Liver (tissue), 9 donors: ENCODE measurements around the gene SPEG. TPM values are rescaled to one million over a fixed set of nuclear protein-coding genes. Genes with fewer than 3 reads are reported as not detected.

ENCODE experiments used
- DNase-seq: peaks from one replicate; pipeline ENCODE4 v3.0.0-alpha.2; 2017; ENCODE audit warnings: low spot score
- H3K27ac ChIP-seq, 2 donors: one replicate each; pipeline ENCODE4 v1.7.0; 2013; ENCODE audit warnings: inconsistent platforms in 2 of 2, low read length in 2 of 2, control low read depth in 1 of 2, low read depth in 1 of 2, mild to moderate bottlenecking in 1 of 2
- H3K27me3 ChIP-seq, 4 donors: one replicate each; pipeline versions ENCODE4 v1.6.1 to v1.7.0; 2013; ENCODE audit warnings: low read length in 3 of 4, inconsistent platforms in 1 of 4, mild to moderate bottlenecking in 1 of 4, moderate library complexity in 1 of 4; ENCODE audit not compliant: control insufficient read depth in 4 of 4, insufficient read depth in 4 of 4
- H3K36me3 ChIP-seq, 4 donors: one replicate each; pipeline versions ENCODE4 v1.6.1 to v1.7.0; 2013; ENCODE audit warnings: low read length in 3 of 4, mild to moderate bottlenecking in 3 of 4, low read depth in 1 of 4, moderate library complexity in 1 of 4; ENCODE audit not compliant: control insufficient read depth in 4 of 4, insufficient read depth in 3 of 4
- H3K4me1 ChIP-seq, 4 donors: one replicate each; pipeline versions ENCODE4 v1.6.1 to v1.7.0; 2013; ENCODE audit warnings: low read length in 3 of 4, mild to moderate bottlenecking in 3 of 4, moderate library complexity in 1 of 4; ENCODE audit not compliant: control insufficient read depth in 4 of 4, insufficient read depth in 4 of 4
- H3K4me3 ChIP-seq, 3 donors: one replicate each; pipeline versions ENCODE4 v1.6.1 to v1.7.0; 2013; ENCODE audit warnings: low read length in 3 of 3, control low read depth in 1 of 3, low read depth in 1 of 3, mild to moderate bottlenecking in 1 of 3
- H3K9ac ChIP-seq, 2 donors: one replicate each; pipeline ENCODE4 v1.7.0; 2013; ENCODE audit warnings: low read length in 2 of 2, mild to moderate bottlenecking in 2 of 2, moderate library complexity in 2 of 2, control low read depth in 1 of 2, low read depth in 1 of 2
- H3K9me3 ChIP-seq, 4 donors: one replicate each; pipeline versions ENCODE4 v1.6.1 to v1.7.0; 2013; ENCODE audit warnings: low read length in 3 of 4; ENCODE audit not compliant: control insufficient read depth in 4 of 4
- CTCF ChIP-seq: fragments of 150-350 bp; IDR thresholded peaks from 2 replicates; pipeline ENCODE4 v1.5.1; 2017; ENCODE audit warnings: improper control_type of control experiment, low read depth, low read length; ENCODE audit not compliant: missing input control
- GABPA ChIP-seq, 2 donors: IDR thresholded peaks in 1 of 2; conservative IDR thresholded peaks in 1 of 2; 2 replicates each; pipeline ENCODE4 v1.6.1; 2016; ENCODE audit warnings: antibody characterized with exemption in 2 of 2, mild to moderate bottlenecking in 1 of 2, moderate library complexity in 1 of 2
- HNF4G ChIP-seq: IDR thresholded peaks from 2 replicates; pipeline ENCODE4 v1.6.1; 2016; ENCODE audit warnings: antibody characterized with exemption
- JUND ChIP-seq, 2 donors: IDR thresholded peaks; 2 replicates each; pipeline ENCODE4 v1.6.1; 2016; ENCODE audit warnings: antibody characterized with exemption in 2 of 2
- MAX ChIP-seq: IDR thresholded peaks from 2 replicates; pipeline ENCODE4 v1.6.1; 2016; ENCODE audit warnings: antibody characterized with exemption
- NR2F2 ChIP-seq: IDR thresholded peaks from 2 replicates; pipeline ENCODE4 v1.6.1; 2016; ENCODE audit warnings: antibody characterized with exemption
- RXRA ChIP-seq, 2 donors: IDR thresholded peaks; 2 replicates each; pipeline ENCODE4 v1.6.1; 2017 to 2018; ENCODE audit warnings: antibody characterized with exemption in 2 of 2, mild to moderate bottlenecking in 1 of 2
- SP1 ChIP-seq: IDR thresholded peaks from 2 replicates; pipeline ENCODE4 v1.6.1; 2018; ENCODE audit warnings: antibody characterized with exemption, mild to moderate bottlenecking
- WGBS: extraction: QIAGEN DNeasy Blood & Tissue Kit; methylation state at CpG from one replicate; pipeline ENCODE4 v1.1.7; 2013; 5-methylcytosine and 5-hydroxymethylcytosine counted together
- polyA plus RNA-seq, 2 donors: library from polyadenylated mRNA; stranded (reverse) in 1 of 2; unstranded in 1 of 2; fragments of 200-250 nt in 1 of 2; fragments of >200 nt in 1 of 2; fragmentation: Nextera tagmentation in 1 of 2; extraction: Ambion mirVana in 1 of 2; gene quantifications; one replicate each; pipeline versions ENCODE4 v1.2.1 to v1.2.3, GENCODE V29; 2013 to 2015
- total RNA-seq, 2 donors: library from RNA; depleted of rRNA; stranded (reverse); fragments of >200 nt; gene quantifications; one replicate each; pipeline ENCODE4 v1.2.3, GENCODE V29; 2014
- TF ChIP-seq, protein P1 (sequence below): IDR thresholded peaks from 2 replicates; pipeline ENCODE4 v1.6.1; 2016; ENCODE audit warnings: antibody characterized with exemption, mild to moderate bottlenecking
- donor health status: healthy.
- donor health status: healthy.
- donor health status: healthy.
- donor health status: healthy.
- donor health status: healthy.

Gene SPEG
- total and polyA plus RNA-seq, 4 donors: 0.51 to 0.96 (median 0.66) TPM

GRCh38 chr2:219447242-219448098 is 12.8 kb downstream of the SPEG start:
- Histone ChIP-seq H3K4me3 (no peak overlapping the region), H3K9ac (no peak overlapping the region), H3K27me3 (peaks cover 0 to 5% (median 1%) of the 10 kb centered on the region in 4 donors), H3K4me1 (peaks cover 0 to 6% (median 0%) of the 10 kb centered on the region in 4 donors), H3K27ac (no peak overlapping the region), H3K9me3 (no peaks in the 10 kb centered on the region), H3K36me3 (no peaks in the 10 kb centered on the region)
- DNase-seq: no peak
- TF ChIP-seq HNF4G: no peak
- TF ChIP-seq SP1: no peak
- 59% methylated on average over 23 of the region's 23 CpGs for WGBS

- Histone ChIP-seq H3K9ac (no peak overlapping the region), H3K4me3 (no peak overlapping the region), H3K9me3 (no peaks in the 10 kb centered on the region), H3K27me3 (peaks cover 0 to 8% (median 1%) of the 10 kb centered on the region in 4 donors), H3K27ac (no peak overlapping the region), H3K4me1 (peaks cover 0 to 6% (median 0%) of the 10 kb centered on the region in 4 donors), H3K36me3 (no peaks in the 10 kb centered on the region)
- WGBS: 17% methylated on average over 88 of the region's 88 CpGs
- no peak for TF ChIP-seq GABPA (IDR thresholded peaks at IDR 0.05 in 1 of 2, conservative IDR thresholded peaks at IDR 0.05 in 1 of 2)
- TF ChIP-seq RXRA (IDR thresholded peaks at IDR 0.05): no peak
- TF ChIP-seq HNF4G: no peak
- TF ChIP-seq JUND (IDR thresholded peaks at IDR 0.05): no peak
- no peak for TF ChIP-seq MAX
- DNase-seq: no peak
These were observed 13.6 kb downstream of the SPEG start for GRCh38 chr2:219448099-219448775.

DNA sequence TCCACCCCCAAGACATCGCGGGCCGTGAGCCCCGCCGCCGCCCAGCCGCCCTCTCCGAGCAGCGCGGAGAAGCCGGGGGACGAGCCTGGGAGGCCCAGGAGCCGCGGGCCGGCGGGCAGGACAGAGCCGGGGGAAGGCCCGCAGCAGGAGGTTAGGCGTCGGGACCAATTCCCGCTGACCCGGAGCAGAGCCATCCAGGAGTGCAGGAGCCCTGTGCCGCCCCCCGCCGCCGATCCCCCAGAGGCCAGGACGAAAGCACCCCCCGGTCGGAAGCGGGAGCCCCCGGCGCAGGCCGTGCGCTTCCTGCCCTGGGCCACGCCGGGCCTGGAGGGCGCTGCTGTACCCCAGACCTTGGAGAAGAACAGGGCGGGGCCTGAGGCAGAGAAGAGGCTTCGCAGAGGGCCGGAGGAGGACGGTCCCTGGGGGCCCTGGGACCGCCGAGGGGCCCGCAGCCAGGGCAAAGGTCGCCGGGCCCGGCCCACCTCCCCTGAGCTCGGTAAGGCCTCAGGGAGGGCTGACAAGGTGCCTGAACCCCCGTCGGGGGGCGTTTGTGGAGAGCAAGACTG is 14.2 kb downstream of the SPEG start:
- H3K27ac ChIP-seq: no peak overlapping the region
- TF ChIP-seq NR2F2: no peak
- TF ChIP-seq CTCF: no peak
- TF ChIP-seq, protein P1, sequence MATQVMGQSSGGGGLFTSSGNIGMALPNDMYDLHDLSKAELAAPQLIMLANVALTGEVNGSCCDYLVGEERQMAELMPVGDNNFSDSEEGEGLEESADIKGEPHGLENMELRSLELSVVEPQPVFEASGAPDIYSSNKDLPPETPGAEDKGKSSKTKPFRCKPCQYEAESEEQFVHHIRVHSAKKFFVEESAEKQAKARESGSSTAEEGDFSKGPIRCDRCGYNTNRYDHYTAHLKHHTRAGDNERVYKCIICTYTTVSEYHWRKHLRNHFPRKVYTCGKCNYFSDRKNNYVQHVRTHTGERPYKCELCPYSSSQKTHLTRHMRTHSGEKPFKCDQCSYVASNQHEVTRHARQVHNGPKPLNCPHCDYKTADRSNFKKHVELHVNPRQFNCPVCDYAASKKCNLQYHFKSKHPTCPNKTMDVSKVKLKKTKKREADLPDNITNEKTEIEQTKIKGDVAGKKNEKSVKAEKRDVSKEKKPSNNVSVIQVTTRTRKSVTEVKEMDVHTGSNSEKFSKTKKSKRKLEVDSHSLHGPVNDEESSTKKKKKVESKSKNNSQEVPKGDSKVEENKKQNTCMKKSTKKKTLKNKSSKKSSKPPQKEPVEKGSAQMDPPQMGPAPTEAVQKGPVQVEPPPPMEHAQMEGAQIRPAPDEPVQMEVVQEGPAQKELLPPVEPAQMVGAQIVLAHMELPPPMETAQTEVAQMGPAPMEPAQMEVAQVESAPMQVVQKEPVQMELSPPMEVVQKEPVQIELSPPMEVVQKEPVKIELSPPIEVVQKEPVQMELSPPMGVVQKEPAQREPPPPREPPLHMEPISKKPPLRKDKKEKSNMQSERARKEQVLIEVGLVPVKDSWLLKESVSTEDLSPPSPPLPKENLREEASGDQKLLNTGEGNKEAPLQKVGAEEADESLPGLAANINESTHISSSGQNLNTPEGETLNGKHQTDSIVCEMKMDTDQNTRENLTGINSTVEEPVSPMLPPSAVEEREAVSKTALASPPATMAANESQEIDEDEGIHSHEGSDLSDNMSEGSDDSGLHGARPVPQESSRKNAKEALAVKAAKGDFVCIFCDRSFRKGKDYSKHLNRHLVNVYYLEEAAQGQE: no peak
- no peak for TF ChIP-seq MAX
- H3K9ac ChIP-seq: no peak overlapping the region
- H3K4me3 ChIP-seq: no peak overlapping the region
- no peaks in the 10 kb centered on the region for H3K9me3 ChIP-seq
- H3K4me1 ChIP-seq: peaks cover 0 to 6% (median 0%) of the 10 kb centered on the region in 4 donors
- no peaks in the 10 kb centered on the region for H3K36me3 ChIP-seq
- H3K27me3 ChIP-seq: peaks cover 0 to 8% (median 1%) of the 10 kb centered on the region in 4 donors
- DNase-seq: no peak
- 17% methylated on average over 51 of the region's 51 CpGs for WGBS
